B cell (primary cell): Measurements from ENCODE around the gene SPATA31D4.

Experiments
- EZH2 ChIP-seq: IDR thresholded peaks from 2 replicates; pipeline ENCODE4 v1.6.1; 2012; ENCODE audit warnings: borderline replicate concordance, low read depth, mild to moderate bottlenecking, moderate library complexity, low read length; ENCODE audit not compliant: insufficient read depth, poor library complexity, severe bottlenecking
- TF ChIP-seq, protein P1 (sequence below): fragments of 200-600 bp; IDR thresholded peaks from one replicate; pipeline ENCODE4 v1.8.0; 2022; ENCODE audit warnings: antibody characterized with exemption, mild to moderate bottlenecking

DNA sequence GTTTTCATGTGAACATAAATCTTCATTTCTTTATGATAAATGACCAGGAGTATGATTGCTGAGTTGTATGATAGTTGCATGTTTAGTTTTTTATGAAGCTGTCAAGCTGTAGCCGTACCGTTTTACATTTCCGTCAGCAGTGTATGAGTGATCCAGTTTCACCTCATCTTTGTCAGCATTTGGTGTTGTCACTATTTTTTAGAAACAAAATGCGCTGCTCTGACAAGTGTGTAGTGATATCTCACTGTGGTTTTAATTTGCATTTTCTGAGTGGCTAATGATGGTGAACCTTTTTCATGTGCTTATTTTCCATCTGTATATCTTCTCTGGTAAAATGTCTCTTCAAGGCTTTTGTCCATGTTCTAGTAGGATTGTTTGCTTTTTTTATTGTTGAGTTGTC is 53.7 kb downstream of the SPATA31D4 start:
- TF ChIP-seq, protein P1, sequence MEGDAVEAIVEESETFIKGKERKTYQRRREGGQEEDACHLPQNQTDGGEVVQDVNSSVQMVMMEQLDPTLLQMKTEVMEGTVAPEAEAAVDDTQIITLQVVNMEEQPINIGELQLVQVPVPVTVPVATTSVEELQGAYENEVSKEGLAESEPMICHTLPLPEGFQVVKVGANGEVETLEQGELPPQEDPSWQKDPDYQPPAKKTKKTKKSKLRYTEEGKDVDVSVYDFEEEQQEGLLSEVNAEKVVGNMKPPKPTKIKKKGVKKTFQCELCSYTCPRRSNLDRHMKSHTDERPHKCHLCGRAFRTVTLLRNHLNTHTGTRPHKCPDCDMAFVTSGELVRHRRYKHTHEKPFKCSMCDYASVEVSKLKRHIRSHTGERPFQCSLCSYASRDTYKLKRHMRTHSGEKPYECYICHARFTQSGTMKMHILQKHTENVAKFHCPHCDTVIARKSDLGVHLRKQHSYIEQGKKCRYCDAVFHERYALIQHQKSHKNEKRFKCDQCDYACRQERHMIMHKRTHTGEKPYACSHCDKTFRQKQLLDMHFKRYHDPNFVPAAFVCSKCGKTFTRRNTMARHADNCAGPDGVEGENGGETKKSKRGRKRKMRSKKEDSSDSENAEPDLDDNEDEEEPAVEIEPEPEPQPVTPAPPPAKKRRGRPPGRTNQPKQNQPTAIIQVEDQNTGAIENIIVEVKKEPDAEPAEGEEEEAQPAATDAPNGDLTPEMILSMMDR = no peak
- no peak for TF ChIP-seq EZH2
